Motor neuron (in vitro differentiated cells): ENCODE measurements around the gene GSTA3. TPM values are rescaled to one million over a fixed set of nuclear protein-coding genes. Genes with fewer than 3 reads are reported as not detected.
"Not testable (repeated sequence)": the region's sequence is repeated elsewhere in the genome, so short reads cannot be mapped to it uniquely, and the experiment has no call there.

Source experiments
- ATAC-seq, 8 experiments: fragments of 200-7000 bp; cut with Tn5 transposase; replicated peaks in 6 of 8; 2 replicates each; pipeline ENCODE4 v1.8.0; 2021; ENCODE audit warnings: mild to moderate bottlenecking in 8 of 8, moderate library complexity in 8 of 8
- H3K27ac ChIP-seq, 2 donors: fragments of 250-450 bp; sonication (Bioruptor Pico); 2 replicates each; pipeline ENCODE4 v1.9.0; 2021; ENCODE audit warnings: antibody characterized with exemption in 2 of 2, mild to moderate bottlenecking in 2 of 2, moderate library complexity in 1 of 2
- H3K4me1 ChIP-seq, 2 donors: fragments of 250-450 bp; sonication (Bioruptor Pico); replicated peaks in 1 of 2; 2 replicates each; pipeline ENCODE4 v1.6.1; 2021; ENCODE audit warnings: antibody characterized with exemption in 2 of 2, mild to moderate bottlenecking in 2 of 2, moderate library complexity in 1 of 2
- H3K4me3 ChIP-seq, 5 donors: fragments of 250-450 bp; sonication (Bioruptor Pico); 2 replicates each; pipeline ENCODE4 v1.9.0; 2021; ENCODE audit warnings: antibody characterized with exemption in 5 of 5, mild to moderate bottlenecking in 5 of 5, moderate library complexity in 4 of 5
- WGBS, 10 experiments: fragments of 450-650 bp; shearing (Covaris generic); methylation state at CpG; one replicate each; pipeline ENCODE4 v1.0.0; 2022; 5-methylcytosine and 5-hydroxymethylcytosine counted together
- in situ Hi-C, 9 experiments: fragments of 400-800 bp; cut with MboI; loops; one replicate each; pipeline ENCODE4 v1.15.0; 2021; ENCODE audit warnings: low sequenced_read_pairs in 9 of 9, low pct_unique_long_range_greater_than_20kb in 2 of 9; ENCODE audit not compliant: unreplicated experiment in 9 of 9
- total RNA-seq, 8 experiments: library from RNA; unstranded; fragments of 300-600 nt; gene quantifications; 2 replicates each; pipeline versions ENCODE4 v1.2.3 to v1.2.4, GENCODE V29; 2022

Gene GSTA3
- total RNA-seq, 8 experiments from 2014 or later, result not detected

DNA sequence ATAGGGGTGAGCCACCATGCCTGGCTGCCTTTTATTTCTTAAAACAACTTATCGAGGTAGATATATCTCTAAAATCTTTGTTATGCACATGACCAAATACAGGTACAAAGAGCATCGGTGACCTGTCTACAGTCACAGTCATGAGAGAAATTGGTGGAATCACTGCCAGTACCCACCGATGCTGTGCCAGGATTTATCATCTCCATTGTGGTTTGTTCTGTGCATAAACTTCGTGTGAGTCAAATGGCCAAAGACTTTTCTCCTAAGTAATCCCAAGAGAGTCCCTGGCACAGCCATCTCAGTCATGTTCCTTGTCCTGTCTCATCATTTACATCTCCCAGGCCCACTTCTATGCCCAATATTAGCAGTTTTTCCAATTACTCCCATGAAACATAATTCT lies 9.0 kb downstream of the GSTA3 start:
- in situ Hi-C loops, result no loop called here
- Histone ChIP-seq H3K27ac (no peak overlapping the region), H3K4me1 (no peaks in the 10 kb centered on the region), H3K4me3 (no peak overlapping the region)
- 17 to 96% (median 80%) methylated on average over 1 to 4 of the region's 4 CpGs; no CpG with 5 or more reads in 3 of the 10 experiments for WGBS, 10 experiments
- ATAC-seq, result no peak

DNA sequence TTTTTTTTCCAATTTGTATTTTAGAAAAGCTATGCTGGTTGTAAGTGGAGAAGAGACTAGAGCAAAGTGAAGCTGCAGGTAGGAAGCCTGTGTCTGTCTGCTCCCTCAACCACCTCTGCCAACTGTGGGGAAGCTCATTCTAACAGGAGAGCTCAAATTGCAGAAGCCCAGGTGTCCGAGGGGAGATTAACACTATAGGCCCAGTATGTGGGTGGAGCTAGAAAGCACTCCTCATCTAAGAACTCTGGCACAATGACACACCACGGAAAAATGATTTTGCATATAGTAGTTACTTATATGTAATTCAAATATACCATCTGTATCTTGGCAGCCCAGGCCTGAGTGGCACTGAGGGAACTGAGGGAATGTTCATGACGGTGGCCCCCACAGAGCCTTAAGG lies 13.7 kb downstream of the GSTA3 start:
- WGBS, 10 experiments, result 43 to 92% (median 76%) methylated on average over 1 to 2 of the region's 3 CpGs; no CpG with 5 or more reads in 6 of the 10 experiments
- H3K27ac ChIP-seq, H3K4me1 ChIP-seq, H3K4me3 ChIP-seq, in situ Hi-C loops: not testable (repeated sequence)
- peak in 3 of 8 experiments; percentile 49 to 68 (median 67) for ATAC-seq

DNA sequence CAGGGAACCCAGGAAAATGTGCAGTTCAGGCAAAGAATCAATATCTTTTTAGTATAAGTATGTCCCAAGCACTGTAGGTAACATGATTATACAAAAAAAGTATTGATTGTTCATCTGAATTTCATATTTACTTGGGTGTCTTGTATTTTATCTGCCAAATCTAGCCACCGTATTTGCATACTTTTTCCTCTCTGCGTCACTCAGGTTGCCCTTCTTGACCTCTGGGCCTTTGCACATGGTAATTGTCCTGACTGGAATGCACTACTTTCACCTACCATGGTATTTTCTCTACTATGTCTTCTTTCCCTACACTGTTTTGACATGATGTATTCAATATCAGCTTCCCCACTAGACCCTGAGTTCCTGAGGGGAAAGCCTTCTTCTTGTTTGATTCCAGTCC lies 15.2 kb downstream of the GSTA3 start:
- WGBS, 10 experiments, result 17 to 100% (median 83%) methylated on average over 1 to 2 of the region's 2 CpGs; no CpG with 5 or more reads in 2 of the 10 experiments

DNA sequence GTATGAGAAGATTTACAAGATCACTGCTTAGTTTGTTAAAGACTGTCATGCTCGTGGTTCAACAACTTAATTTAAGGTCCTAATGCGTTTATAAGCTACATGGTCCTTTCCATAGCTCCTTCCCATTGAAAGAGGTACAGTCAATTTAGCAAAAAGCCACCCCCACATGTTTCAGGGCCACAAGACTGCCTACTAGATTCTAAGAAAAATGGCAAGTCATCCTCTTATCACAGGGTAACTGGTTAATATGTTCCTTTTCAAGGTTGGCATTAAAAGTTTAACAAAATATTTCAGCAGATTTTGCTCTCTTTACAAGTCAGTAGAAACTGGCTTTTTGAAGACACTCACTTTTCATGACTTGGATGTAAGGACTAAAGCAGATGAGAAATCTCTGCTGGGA lies 15.7 kb downstream of the GSTA3 start:
- no peak for ATAC-seq

More for the DNA sequence above, 15.2 kb downstream of the GSTA3 start:
- in situ Hi-C loops, result no loop called here
- ATAC-seq, result no peak
- Histone ChIP-seq H3K4me3 (no peak overlapping the region), H3K27ac (no peak overlapping the region), H3K4me1 (no peaks in the 10 kb centered on the region)

DNA sequence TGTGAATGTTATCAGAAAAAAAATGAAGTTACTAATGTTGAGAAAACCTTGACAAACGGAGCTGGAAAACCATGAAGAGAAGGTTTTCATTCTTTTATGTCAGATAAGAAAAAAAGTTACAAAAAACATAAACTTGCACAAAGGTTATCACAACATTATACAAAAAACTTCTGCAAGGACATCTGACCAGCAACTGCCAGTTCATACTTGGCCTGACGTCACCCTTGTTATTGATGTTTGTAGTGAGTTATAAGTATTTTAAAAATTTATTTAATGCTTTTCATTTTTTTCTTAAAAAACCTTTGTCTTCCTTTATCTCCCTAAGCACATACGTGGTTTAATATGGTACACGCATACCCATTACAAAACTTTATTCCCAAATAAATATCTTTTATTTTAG lies 16.3 kb downstream of the GSTA3 start:
- Histone ChIP-seq H3K27ac (no peak overlapping the region), H3K4me1 (no peaks in the 10 kb centered on the region), H3K4me3 (no peak overlapping the region)
- ATAC-seq, result no peak
- in situ Hi-C loops, result no loop called here
- WGBS, 10 experiments, result 50 to 98% (median 79%) methylated on average over 2 to 4 of the region's 4 CpGs

More for the DNA sequence above, 15.7 kb downstream of the GSTA3 start:
- H3K27ac ChIP-seq, result no peak overlapping the region
- no peak overlapping the region for H3K4me3 ChIP-seq
- in situ Hi-C loops, result no loop called here
- WGBS, 10 experiments, result 21 to 90% (median 47%) methylated on average over 1 to 2 of the region's 2 CpGs; no CpG with 5 or more reads in 2 of the 10 experiments
- no peaks in the 10 kb centered on the region for H3K4me1 ChIP-seq

DNA sequence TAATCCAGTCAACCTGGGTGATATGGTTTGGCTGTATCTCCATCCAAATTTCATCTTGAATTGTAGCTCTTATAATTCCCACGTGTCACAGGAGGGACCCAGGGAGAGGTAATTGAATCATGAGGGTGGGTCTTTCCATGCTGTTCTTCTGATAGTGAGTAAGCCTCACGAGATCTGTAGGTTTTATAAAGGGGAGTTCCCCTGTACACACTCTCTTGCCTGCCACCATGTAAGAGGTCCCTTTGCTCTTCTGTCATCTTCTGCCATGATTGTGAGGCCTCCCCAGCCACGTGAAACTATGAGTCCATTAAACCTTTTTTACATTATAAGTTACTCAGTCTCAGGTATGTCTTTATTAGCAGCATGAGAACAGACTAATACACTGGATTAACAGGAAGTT lies 19.5 kb downstream of the GSTA3 start:
- in situ Hi-C loops, result no loop called here
- Histone ChIP-seq H3K4me3 (no peak overlapping the region), H3K27ac (no peak overlapping the region), H3K4me1 (no peaks in the 10 kb centered on the region)
- ATAC-seq, result no peak
- 31 to 83% (median 78%) methylated on average over 1 to 3 of the region's 3 CpGs; no CpG with 5 or more reads in 4 of the 10 experiments for WGBS, 10 experiments

DNA sequence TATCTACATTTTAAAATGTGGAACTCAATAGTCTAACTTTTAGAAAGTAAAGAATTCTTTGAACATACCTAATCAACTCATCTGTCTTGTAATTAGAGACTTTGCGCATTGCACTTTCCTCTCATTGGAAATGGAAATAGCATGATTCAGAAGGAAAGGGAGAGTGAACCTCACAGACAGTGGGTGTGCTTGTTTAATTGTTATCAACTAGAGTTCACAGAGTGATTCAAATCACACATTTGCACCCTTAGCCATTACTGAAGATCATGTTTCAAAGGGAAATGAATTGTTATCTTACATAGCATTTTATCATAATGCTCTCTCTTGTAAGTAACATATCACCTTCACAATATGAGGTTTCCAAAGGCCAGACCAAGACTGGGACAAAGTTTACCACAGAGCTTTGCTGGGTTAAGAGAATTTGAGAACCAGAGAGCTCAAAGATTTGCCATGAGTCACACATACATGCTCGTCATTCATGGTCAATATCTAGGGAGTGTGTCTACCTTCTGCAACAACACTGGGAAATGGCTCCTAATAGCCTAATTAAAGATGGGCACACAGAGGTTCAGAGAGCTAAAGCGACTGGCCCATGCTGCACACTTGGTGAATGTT lies 21.5 kb downstream of the GSTA3 start:
- in situ Hi-C loops, result no loop called here
- H3K4me1 ChIP-seq, result no peaks in the 10 kb centered on the region
- 81 to 100% (median 97%) methylated on average over 1 to 3 of the region's 3 CpGs; no CpG with 5 or more reads in 1 of the 10 experiments for WGBS, 10 experiments
- H3K4me3 ChIP-seq, result no peak overlapping the region
- peak in 2 of 8 experiments; percentile 48 to 82 for ATAC-seq
- no peak overlapping the region for H3K27ac ChIP-seq

DNA sequence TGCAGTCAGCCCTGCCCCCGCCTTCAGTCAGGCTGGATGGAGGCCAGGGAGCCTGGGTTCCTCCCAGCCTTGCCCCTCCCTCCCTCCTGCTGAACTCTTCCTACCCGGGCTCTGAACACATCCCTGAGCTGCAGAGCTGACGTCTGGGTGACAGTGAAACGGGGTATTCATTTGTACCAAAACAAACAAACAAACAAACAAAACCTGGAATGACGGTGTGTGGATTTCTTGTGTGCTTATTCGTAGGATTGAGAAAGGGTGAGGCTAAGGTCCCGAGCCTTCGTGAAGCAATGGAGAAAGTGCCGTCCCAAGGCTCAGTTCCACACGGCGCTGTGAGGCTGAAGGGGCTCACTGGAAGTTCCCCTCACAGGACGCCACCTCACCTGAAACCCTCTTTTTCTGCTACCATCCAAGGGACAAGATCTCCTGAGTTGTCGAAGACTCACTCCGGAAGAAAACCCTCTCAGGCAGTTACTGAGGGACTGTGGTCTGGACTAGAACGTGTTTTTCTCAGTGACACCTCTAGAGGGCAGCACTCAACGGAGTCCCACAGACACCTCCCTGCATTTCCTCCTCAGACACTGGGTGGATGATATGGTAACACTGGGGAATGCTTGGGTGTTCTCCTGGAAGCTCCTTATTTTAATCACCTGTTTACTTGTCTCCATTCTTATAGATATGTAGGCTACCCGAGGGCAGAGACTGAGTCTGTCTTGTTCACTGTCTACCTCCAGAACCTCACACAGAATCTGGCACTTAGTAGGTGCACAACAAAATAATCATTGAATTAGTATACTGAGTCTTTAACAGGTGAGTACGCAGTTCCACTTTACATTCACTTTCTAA lies 27.3 kb downstream of the GSTA3 start:
- peak; percentile 61 to 100 (median 93) for ATAC-seq
- H3K27ac ChIP-seq, result no peak overlapping the region
- in situ Hi-C loops, result no loop called here
- H3K4me1 ChIP-seq, result no peaks in the 10 kb centered on the region
- no peak overlapping the region for H3K4me3 ChIP-seq
- 3 to 100% (median 44%) methylated on average over 1 to 14 of the region's 18 CpGs for WGBS, 10 experiments

DNA sequence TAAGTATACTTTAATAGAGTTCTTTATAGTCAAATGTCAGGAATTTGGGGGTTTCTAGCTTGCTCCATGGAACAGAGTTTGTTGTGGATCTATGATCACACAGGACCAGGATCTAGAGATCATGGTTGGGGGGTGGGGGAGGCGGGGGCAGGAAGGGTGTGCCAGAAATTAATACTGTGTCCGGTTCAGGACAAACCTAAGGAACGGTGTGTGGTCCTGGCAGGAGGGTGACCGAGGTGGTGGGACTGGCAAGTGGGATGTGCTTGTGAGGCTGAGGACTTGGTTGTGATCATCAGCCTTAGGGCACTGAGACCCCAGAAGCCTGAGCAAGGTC lies 27.9 kb downstream of the GSTA3 start:
- H3K4me3 ChIP-seq, result no peak overlapping the region
- in situ Hi-C loops, result no loop called here
- no peaks in the 10 kb centered on the region for H3K4me1 ChIP-seq
- WGBS, 10 experiments, result 20% methylated on average over 1 of the region's 4 CpGs; no CpG with 5 or more reads in 9 of the 10 experiments
- peak in 3 of 8 experiments; percentile 6 to 9 (median 6) for ATAC-seq
- H3K27ac ChIP-seq, result no peak overlapping the region

DNA sequence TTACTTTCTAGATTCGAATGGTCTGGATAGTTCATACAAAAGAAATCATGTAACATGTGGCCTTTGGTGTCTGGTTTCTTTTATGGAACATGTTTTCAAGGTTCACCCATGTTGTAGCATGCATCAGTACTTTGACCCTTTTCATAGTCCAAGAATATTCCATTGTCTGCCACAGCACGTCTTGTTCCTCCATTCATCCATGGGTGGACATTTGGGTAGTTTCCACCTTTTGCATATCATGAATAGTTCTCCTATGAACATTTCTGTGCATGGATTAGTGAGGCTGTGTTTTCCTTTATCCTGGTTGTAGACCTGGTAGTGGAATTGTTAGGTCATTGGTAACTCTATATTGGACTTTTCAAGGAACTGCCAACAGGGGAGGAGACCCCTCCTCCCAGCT lies 31.7 kb downstream of the GSTA3 start:
- H3K4me3 ChIP-seq, result no peak overlapping the region
- H3K27ac ChIP-seq, result no peak overlapping the region
- in situ Hi-C loops, result no loop called here
- ATAC-seq, result no peak
- 17 to 100% (median 36%) methylated on average over 1 to 2 of the region's 2 CpGs; no CpG with 5 or more reads in 3 of the 10 experiments for WGBS, 10 experiments
- H3K4me1 ChIP-seq, result no peaks in the 10 kb centered on the region

DNA sequence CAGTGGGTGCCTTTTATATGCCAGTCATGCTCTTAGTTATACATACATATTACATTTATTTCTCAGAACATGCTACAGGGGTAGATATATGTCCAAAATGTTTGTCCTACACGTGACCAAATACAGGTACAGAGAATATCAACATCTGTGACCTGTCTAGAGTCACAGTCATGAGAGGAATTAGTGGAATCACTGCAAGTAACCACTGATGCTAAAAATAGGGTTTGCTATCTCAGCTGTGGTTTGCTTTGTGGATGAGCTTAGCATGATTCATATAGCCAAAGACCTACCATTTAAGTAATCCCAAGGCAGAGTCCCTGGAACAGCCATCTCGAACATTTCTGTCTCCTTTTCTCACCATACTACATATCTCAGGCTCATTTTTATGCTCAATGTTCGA lies 32.3 kb downstream of the GSTA3 start:
- H3K27ac ChIP-seq, result no peak overlapping the region
- H3K4me1 ChIP-seq, result no peaks in the 10 kb centered on the region

DNA sequence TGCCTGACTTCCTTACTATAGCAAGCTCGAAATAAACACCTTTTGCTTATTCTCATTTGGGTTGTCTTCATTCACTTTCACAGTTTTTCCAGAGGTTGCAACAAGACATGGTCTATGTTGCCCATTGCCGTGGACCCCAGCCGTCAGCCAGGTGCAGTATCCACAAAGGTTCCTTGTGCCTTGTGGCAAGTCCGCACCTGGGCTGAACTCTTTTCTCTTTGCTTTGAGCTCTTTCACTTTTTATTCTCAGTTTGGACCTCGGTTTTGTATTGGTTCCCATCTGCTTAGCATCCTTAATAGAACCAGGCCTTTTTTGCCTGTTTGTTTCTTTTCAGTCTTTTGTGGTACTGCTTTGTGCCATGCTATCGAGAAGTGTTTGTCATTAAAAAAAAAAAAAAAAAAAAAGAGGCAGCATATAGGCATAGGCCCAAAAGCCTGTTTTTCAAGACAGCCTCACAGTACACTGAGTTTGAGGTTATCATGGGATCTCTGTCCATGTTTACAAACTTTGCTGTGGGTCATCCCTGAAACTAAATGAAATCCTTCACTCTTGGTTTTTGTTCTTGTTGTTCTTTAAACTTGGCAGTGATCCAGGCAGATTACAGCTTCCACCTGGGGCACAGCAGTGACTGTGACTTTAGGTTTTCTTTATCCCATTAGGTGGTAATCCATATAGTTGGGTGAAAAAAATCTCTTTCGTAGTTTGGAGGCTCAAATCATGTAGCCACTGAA lies 33.3 kb downstream of the GSTA3 start:
- Histone ChIP-seq H3K4me3 (no peak overlapping the region), H3K27ac (no peak overlapping the region), H3K4me1 (no peaks in the 10 kb centered on the region)
- ATAC-seq, result no peak
- in situ Hi-C loops, result no loop called here
- 66 to 89% (median 78%) methylated on average over 1 to 7 of the region's 7 CpGs for WGBS, 10 experiments

More for the DNA sequence above, 32.3 kb downstream of the GSTA3 start:
- in situ Hi-C loops, result no loop called here
- no peak overlapping the region for H3K4me3 ChIP-seq
- peak in 1 of 8 experiments; percentile 29 for ATAC-seq
- 0 to 83% (median 46%) methylated on average over 1 to 3 of the region's 3 CpGs; no CpG with 5 or more reads in 1 of the 10 experiments for WGBS, 10 experiments

DNA sequence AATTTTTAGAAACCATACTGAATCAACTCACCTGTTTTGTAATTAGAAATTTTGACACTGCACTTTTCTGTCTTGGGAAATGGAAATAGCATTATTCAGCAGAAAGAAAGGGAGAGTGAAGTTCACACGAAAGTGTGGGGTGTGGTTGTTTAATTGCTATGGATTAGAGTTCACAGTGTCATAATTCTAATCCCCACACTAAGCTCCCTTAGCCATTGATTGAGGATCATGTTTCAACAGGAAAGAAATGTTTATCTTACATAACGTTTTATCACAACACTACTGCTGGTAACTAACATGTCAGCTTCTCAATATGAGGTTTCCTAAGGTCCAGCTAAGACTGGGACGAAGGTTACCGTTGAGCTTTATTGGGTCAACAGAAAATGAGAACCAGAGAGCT lies 37.5 kb downstream of the GSTA3 start:
- H3K27ac ChIP-seq, result no peak overlapping the region
- no peaks in the 10 kb centered on the region for H3K4me1 ChIP-seq
- no peak overlapping the region for H3K4me3 ChIP-seq
- peak in 2 of 8 experiments; percentile 21 to 37 for ATAC-seq
- whole genome bisulfite sequencing, 10 experiments, result 42 to 89% (median 72%) methylated on average over 1 to 4 of the region's 4 CpGs; no CpG with 5 or more reads in 1 of the 10 experiments
- in situ Hi-C loops, result no loop called here
